HUES6 (cell line): Measurements from ENCODE around the gene ACR.

Experiments
- H3K27ac ChIP-seq: 2 replicates; pipeline ENCODE4 v1.7.0; 2013; ENCODE audit warnings: low read depth, mild to moderate bottlenecking, low read length, inconsistent platforms
- H3K27me3 ChIP-seq: 2 replicates; pipeline ENCODE4 v1.6.1; 2013; ENCODE audit warnings: low read length; ENCODE audit not compliant: control insufficient read depth, insufficient read depth
- H3K36me3 ChIP-seq: 2 replicates; pipeline ENCODE4 v1.6.1; 2013; ENCODE audit warnings: low read length; ENCODE audit not compliant: control insufficient read depth, insufficient read depth
- H3K4me1 ChIP-seq: 2 replicates; pipeline ENCODE4 v1.6.1; 2013; ENCODE audit warnings: low read length; ENCODE audit not compliant: control insufficient read depth, insufficient read depth
- H3K4me3 ChIP-seq: 2 replicates; pipeline ENCODE4 v1.5.1; 2013; ENCODE audit warnings: low read depth, low read length
- H3K9ac ChIP-seq: one replicate; pipeline ENCODE4 v1.6.1; 2013; ENCODE audit warnings: mild to moderate bottlenecking, low read length
- H3K9me3 ChIP-seq: 2 replicates; pipeline ENCODE4 v1.6.1; 2013; ENCODE audit warnings: low read depth, low read length; ENCODE audit not compliant: control insufficient read depth, insufficient read depth

ACR gene

GRCh38 chr22:50697667-50698506 lies 40.1 kb upstream of the ACR start:
- Histone ChIP-seq H3K36me3 (no peaks in the 10 kb centered on the region), H3K9ac (no peak overlapping the region), H3K4me1 (peaks cover 3% of the 10 kb centered on the region; the same call in 1 of the 2 replicates), H3K4me3 (peak overlapping the region; percentile 57), H3K27me3 (peaks cover 41% of the 10 kb centered on the region), H3K9me3 (no peaks in the 10 kb centered on the region), H3K27ac (no peak overlapping the region)

- no peaks in the 10 kb centered on the region for H3K9me3 ChIP-seq
- H3K27me3 ChIP-seq: peaks cover 44% of the 10 kb centered on the region
- no peak overlapping the region for H3K27ac ChIP-seq
- peaks cover 3% of the 10 kb centered on the region; the same call in 1 of the 2 replicates for H3K4me1 ChIP-seq
- no peak overlapping the region for H3K9ac ChIP-seq
- H3K36me3 ChIP-seq: no peaks in the 10 kb centered on the region
- no peak overlapping the region for H3K4me3 ChIP-seq
These were observed 39.5 kb upstream of the ACR start for GRCh38 chr22:50698546-50698945.

- no peak overlapping the region for H3K27ac ChIP-seq
- H3K4me3 ChIP-seq: no peak overlapping the region
- no peaks in the 10 kb centered on the region for H3K36me3 ChIP-seq
- H3K9ac ChIP-seq: no peak overlapping the region
- H3K4me1 ChIP-seq: peaks cover 3% of the 10 kb centered on the region; the same call in 1 of the 2 replicates
- no peaks in the 10 kb centered on the region for H3K9me3 ChIP-seq
- peaks cover 44% of the 10 kb centered on the region for H3K27me3 ChIP-seq
These were observed 38.8 kb upstream of the ACR start for GRCh38 chr22:50699001-50699755.

GRCh38 chr22:50699756-50700386 lies 38.1 kb upstream of the ACR start:
- no peak overlapping the region for H3K9ac ChIP-seq
- peaks cover 6% of the 10 kb centered on the region; the same call in 1 of the 2 replicates for H3K4me1 ChIP-seq

GRCh38 chr22:50700387-50701075 lies 37.5 kb upstream of the ACR start:
- Histone ChIP-seq H3K4me3 (no peak overlapping the region), H3K27ac (no peak overlapping the region), H3K9ac (no peak overlapping the region), H3K27me3 (peaks cover 39% of the 10 kb centered on the region), H3K9me3 (no peaks in the 10 kb centered on the region), H3K4me1 (peaks cover 9% of the 10 kb centered on the region; the same call in 1 of the 2 replicates), H3K36me3 (no peaks in the 10 kb centered on the region)

More at GRCh38 chr22:50699756-50700386, 38.1 kb upstream of the ACR start:
- no peaks in the 10 kb centered on the region for H3K9me3 ChIP-seq
- H3K4me3 ChIP-seq: no peak overlapping the region
- peaks cover 44% of the 10 kb centered on the region for H3K27me3 ChIP-seq
- no peaks in the 10 kb centered on the region for H3K36me3 ChIP-seq
- H3K27ac ChIP-seq: no peak overlapping the region

- Histone ChIP-seq H3K36me3 (no peaks in the 10 kb centered on the region), H3K27me3 (peaks cover 35% of the 10 kb centered on the region), H3K4me1 (peaks cover 9% of the 10 kb centered on the region; the same call in 1 of the 2 replicates), H3K9me3 (no peaks in the 10 kb centered on the region), H3K9ac (no peak overlapping the region), H3K27ac (no peak overlapping the region), H3K4me3 (no peak overlapping the region)
These were observed 37.0 kb upstream of the ACR start for GRCh38 chr22:50701076-50701419.

GRCh38 chr22:50701428-50702154 lies 36.4 kb upstream of the ACR start:
- Histone ChIP-seq H3K4me1 (peaks cover 9% of the 10 kb centered on the region; the same call in 1 of the 2 replicates), H3K9me3 (no peaks in the 10 kb centered on the region), H3K4me3 (no peak overlapping the region), H3K9ac (no peak overlapping the region), H3K27me3 (peaks cover 31% of the 10 kb centered on the region), H3K36me3 (no peaks in the 10 kb centered on the region), H3K27ac (no peak overlapping the region)

GRCh38 chr22:50702261-50702671 lies 35.7 kb upstream of the ACR start:
- H3K27ac ChIP-seq: no peak overlapping the region
- peaks cover 26% of the 10 kb centered on the region for H3K27me3 ChIP-seq
- H3K4me3 ChIP-seq: no peak overlapping the region
- no peak overlapping the region for H3K9ac ChIP-seq
- H3K36me3 ChIP-seq: no peaks in the 10 kb centered on the region
- H3K9me3 ChIP-seq: no peaks in the 10 kb centered on the region
- peaks cover 9% of the 10 kb centered on the region; the same call in 1 of the 2 replicates for H3K4me1 ChIP-seq

- H3K27me3 ChIP-seq: peaks cover 21% of the 10 kb centered on the region
- peaks cover 9% of the 10 kb centered on the region; the same call in 1 of the 2 replicates for H3K4me1 ChIP-seq
- no peak overlapping the region for H3K4me3 ChIP-seq
- no peak overlapping the region for H3K27ac ChIP-seq
- H3K9me3 ChIP-seq: no peaks in the 10 kb centered on the region
- H3K36me3 ChIP-seq: no peaks in the 10 kb centered on the region
- no peak overlapping the region for H3K9ac ChIP-seq
These were observed 34.9 kb upstream of the ACR start for GRCh38 chr22:50702821-50703725.
